Type B pancreatic cell (in vitro differentiated cells): ENCODE data around the gene GAPT. TPM values are rescaled to one million over a fixed set of nuclear protein-coding genes. Genes with fewer than 3 reads are reported as not detected.

Source experiments
- DNase-seq: peaks from one replicate; pipeline ENCODE4 v3.0.0; 2021; ENCODE audit warnings: mixed read lengths; ENCODE audit not compliant: unreplicated experiment; ENCODE audit errors: extremely low spot score
- H3K27ac Mint-ChIP-seq: 2 replicates; pipeline ENCODE4 v1.8.0; 2021; ENCODE audit warnings: mild to moderate bottlenecking, mixed read lengths
- H3K27me3 Mint-ChIP-seq: 2 replicates; pipeline ENCODE4 v1.8.0; 2021; ENCODE audit warnings: mixed read lengths
- H3K36me3 Mint-ChIP-seq: 2 replicates; pipeline ENCODE4 v1.8.0; 2021; ENCODE audit warnings: mixed read lengths
- H3K4me1 Mint-ChIP-seq: one replicate; pipeline ENCODE4 v1.8.0; 2021; ENCODE audit warnings: mixed read lengths; ENCODE audit not compliant: unreplicated experiment
- H3K4me3 Mint-ChIP-seq: 2 replicates; pipeline ENCODE4 v1.8.0; 2021; ENCODE audit warnings: mild to moderate bottlenecking, mixed read lengths
- H3K9me3 Mint-ChIP-seq: 2 replicates; pipeline ENCODE4 v1.8.0; 2021; ENCODE audit warnings: mixed read lengths
- long read RNA-seq: library from polyadenylated mRNA; unstranded; transcript quantifications from one replicate; pipeline ENCODE4 v2.0.0, GENCODE V29; 2020
- total RNA-seq: library from RNA; stranded (reverse); gene quantifications from 2 replicates; pipeline ENCODE4 v1.2.1, GENCODE V29; 2021; ENCODE audit warnings: low replicate concordance
- TF ChIP-seq, protein P1 (sequence below): fragments of 200-600 bp; sonication (generic); conservative IDR thresholded peaks from 2 replicates; pipeline ENCODE4 v1.5.0; 2021; ENCODE audit warnings: antibody characterized with exemption, mild to moderate bottlenecking

Gene GAPT
- not detected in 2 replicates for total RNA-seq
- long read RNA-seq, result 0 reads

DNA sequence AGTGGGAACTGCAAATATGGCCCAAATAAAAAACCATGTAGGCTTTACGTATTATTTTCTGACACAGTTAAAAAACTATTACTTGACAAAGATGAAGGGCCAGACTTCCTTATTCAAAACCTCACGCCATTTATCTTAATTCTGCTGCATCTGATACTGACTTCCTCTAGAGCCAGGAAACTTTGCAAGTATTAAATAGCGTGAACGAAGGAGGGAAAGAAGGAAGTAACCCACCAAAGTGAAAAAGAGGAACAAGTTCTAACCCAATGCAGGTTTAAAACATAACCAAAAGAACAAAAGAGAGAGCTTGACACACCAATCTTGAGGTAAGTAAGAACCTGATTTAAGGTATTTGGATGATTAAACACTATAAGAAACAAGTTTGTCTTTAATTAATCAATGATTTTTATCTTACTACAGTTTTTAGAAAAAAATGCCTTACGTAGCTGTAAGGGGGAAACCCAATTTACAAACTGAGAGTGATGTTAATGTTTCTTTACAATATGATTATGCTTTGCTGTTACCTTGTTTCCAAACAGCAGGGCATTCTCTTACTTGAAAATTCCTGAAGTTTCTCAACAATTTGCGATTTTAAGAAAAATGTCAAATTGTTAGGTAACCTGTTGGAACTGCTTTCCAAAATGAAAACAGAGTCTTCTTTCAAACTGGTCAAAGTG, at the start of gene GAPT:
TSS of gene GAPT (plus strand) at position 220 of the 677 bp plus-strand sequence. CDS start 3,102 bp downstream, outside the sequence.
- H3K4me3 Mint-ChIP-seq, result no peak within 1 kb of the TSS
- peaks cover 7% of the 10 kb centered on the region for H3K27me3 Mint-ChIP-seq
- H3K36me3 Mint-ChIP-seq, result no peaks in the 10 kb centered on the region
- TF ChIP-seq, protein P1, sequence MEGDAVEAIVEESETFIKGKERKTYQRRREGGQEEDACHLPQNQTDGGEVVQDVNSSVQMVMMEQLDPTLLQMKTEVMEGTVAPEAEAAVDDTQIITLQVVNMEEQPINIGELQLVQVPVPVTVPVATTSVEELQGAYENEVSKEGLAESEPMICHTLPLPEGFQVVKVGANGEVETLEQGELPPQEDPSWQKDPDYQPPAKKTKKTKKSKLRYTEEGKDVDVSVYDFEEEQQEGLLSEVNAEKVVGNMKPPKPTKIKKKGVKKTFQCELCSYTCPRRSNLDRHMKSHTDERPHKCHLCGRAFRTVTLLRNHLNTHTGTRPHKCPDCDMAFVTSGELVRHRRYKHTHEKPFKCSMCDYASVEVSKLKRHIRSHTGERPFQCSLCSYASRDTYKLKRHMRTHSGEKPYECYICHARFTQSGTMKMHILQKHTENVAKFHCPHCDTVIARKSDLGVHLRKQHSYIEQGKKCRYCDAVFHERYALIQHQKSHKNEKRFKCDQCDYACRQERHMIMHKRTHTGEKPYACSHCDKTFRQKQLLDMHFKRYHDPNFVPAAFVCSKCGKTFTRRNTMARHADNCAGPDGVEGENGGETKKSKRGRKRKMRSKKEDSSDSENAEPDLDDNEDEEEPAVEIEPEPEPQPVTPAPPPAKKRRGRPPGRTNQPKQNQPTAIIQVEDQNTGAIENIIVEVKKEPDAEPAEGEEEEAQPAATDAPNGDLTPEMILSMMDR, result no peak
- H3K27ac Mint-ChIP-seq, result no peak within 1 kb of the TSS
- H3K9me3 Mint-ChIP-seq, result no peaks in the 10 kb centered on the region
- no peak for DNase-seq
- H3K4me1 Mint-ChIP-seq, result no peaks in the 10 kb centered on the region

DNA sequence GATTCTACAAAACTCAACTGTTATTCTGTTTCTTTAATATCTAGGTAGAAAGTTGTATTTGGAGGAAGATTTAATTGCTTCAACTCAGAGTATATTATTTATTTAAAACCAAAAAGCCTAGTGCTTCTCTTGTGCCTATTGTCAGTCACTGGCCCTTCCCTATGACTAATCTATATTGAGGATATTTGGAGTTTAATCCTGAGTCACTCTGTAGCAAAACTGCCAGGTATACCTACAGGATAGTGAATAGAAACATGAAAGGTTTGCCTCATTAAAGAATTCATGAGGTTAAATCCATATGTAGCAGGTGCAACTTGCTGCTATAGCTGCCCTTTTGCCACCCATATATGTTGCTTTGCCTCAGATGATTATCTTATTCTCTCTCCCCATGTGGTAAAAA, 46.4 kb upstream of the GAPT start:
- TF ChIP-seq, protein P1, result no peak
- H3K9me3 Mint-ChIP-seq, result no peaks in the 10 kb centered on the region
- no peak for DNase-seq
- no peaks in the 10 kb centered on the region for H3K4me1 Mint-ChIP-seq
- peaks cover 6% of the 10 kb centered on the region for H3K36me3 Mint-ChIP-seq
- no peak overlapping the region for H3K4me3 Mint-ChIP-seq
- H3K27ac Mint-ChIP-seq, result no peak overlapping the region
- no peaks in the 10 kb centered on the region for H3K27me3 Mint-ChIP-seq

DNA sequence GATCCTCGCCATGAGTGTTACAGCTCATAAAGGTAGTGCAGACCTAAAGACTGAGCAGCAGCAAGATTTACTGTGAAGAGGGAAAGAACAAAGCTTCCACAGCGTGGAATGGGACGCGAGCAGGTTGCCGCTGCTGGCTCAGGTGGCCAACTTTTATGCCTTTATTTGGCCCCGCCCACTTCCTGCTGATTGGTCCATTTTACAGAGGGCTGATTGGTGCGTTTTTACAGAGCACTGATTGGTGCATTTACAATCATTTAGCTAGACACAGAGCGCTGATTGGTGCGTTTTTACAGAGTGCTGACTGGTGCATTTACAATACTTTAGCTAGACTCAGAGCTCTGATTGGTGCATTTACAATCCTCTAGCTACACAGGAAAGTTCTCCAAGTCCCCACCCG, 45.2 kb upstream of the GAPT start:
- Mint-ChIP-seq H3K4me1 (peaks cover 9% of the 10 kb centered on the region), H3K4me3 (no peak overlapping the region), H3K36me3 (peaks cover 16% of the 10 kb centered on the region), H3K9me3 (peaks cover 5% of the 10 kb centered on the region), H3K27ac (no peak overlapping the region), H3K27me3 (no peaks in the 10 kb centered on the region)
- TF ChIP-seq, protein P1, result no peak
- DNase-seq, result no peak

DNA sequence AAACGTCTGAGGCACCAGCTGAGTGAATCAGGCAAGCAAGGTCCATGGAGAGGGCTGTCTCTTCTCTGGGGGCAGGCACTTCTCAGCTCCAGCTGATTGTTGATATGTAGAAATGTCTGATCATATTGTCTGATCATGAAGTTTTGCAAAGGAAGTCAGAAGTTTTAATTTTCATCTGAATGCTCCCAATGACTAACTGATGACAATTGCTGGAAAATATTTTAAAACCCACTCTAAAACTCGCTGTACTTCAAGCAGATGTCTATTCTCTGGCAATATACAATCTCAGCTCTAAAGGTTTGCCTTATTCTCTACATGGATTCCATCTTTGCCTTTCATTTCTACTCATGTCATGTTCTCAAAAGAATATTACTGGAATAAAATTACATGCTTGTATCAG, 44.0 kb upstream of the GAPT start:
- Mint-ChIP-seq H3K36me3 (peaks cover 26% of the 10 kb centered on the region), H3K4me1 (peaks cover 17% of the 10 kb centered on the region), H3K9me3 (peaks cover 13% of the 10 kb centered on the region), H3K27me3 (no peaks in the 10 kb centered on the region), H3K4me3 (no peak overlapping the region), H3K27ac (no peak overlapping the region)
- TF ChIP-seq, protein P1, result no peak
- DNase-seq, result no peak

DNA sequence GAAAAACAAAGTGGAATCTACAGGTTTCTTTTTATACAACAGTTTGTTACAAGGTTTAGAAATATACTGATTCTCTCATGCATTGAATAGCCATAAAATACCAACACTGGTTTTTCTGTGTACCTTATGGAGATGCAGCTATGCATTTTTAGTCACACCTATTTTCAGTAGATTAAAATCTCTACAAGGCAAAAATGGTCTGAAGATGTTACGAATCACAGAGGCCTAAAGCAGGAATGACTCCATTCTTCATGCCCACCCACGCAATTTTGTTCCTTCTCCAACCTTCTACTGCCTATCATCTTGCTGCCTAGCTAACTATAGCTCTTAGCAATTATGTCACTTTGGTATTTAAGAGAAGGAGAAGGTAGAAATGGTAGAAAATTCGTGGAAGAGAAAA, 41.2 kb upstream of the GAPT start:
- Mint-ChIP-seq H3K4me1 (peaks cover 42% of the 10 kb centered on the region), H3K36me3 (peaks cover 54% of the 10 kb centered on the region), H3K27ac (peak overlapping the region; percentile 95)

More for the DNA sequence above, 41.2 kb upstream of the GAPT start:
- Mint-ChIP-seq H3K4me3 (peak overlapping the region; percentile 56), H3K27me3 (no peaks in the 10 kb centered on the region), H3K9me3 (peaks cover 18% of the 10 kb centered on the region)
- DNase-seq, result no peak
- TF ChIP-seq, protein P1, result no peak
